NCI-H526 treated with DMSO at 0.1 percent for 48 hours (cell line): ENCODE results near the gene CASP7.
"Not testable (repeated sequence)": the region's sequence is repeated elsewhere in the genome, so short reads cannot be mapped to it uniquely, and the experiment has no call there.

Experiments used
- DNase-seq: peaks from one replicate; lab custom pipeline; 2025; lab: John Stamatoyannopoulos, UW

The CASP7 gene

GRCh38 chr10:113754125-113754524 is 74.4 kb downstream of the CASP7 start:
- no peak for DNase-seq

DNA sequence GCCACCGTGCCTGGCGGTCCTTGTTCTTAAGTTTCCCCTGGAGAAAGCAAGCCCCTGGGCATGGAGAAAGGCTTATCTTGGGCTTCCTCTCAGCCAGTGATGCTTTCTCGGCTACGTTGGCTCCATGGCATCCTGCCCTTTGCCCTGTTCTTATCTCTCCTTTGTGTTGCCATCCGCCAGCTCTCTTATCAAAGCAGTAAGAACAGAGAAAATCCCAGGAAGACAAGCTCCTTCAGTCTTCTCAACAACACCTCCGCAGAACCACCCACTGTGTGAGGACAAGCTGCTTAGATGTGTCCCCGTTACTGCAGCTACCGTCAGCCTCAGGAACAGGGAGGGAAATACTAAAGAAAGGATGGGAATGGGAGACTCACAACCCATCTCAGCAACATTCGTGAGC is 75.1 kb downstream of the CASP7 start:
- no peak for DNase-seq

DNA sequence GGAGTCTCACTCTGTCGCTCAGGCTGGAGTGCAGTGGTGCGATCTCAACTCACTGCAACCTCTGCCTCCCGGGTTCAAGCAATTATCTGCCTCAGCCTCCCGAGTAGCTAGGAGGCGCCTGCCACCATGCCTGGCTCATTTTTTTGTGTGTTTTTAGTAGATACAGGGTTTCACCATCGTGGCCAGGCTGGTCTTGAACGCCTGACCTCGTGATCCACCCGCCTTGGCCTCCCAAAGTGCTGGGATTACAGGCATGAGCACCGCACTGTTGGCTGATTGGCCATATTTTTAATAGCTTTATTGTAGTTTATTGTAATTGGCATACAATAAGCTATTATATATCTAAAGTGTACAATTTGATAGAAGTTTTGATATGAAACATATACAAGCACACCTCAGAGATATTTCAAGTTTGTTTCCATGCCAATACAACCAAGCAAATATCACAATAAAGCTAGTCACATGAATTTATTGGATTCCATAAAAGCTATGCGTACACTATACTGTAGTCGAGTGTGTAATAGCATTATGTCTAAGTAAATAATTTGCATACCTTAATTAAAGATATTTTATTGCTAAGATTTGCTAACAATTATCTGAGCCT is 77.3 kb downstream of the CASP7 start:
- DNase-seq = no peak

GRCh38 chr10:113762083-113762482 is 82.4 kb downstream of the CASP7 start:
- DNase-seq = no peak

GRCh38 chr10:113764582-113764981 is 84.9 kb downstream of the CASP7 start:
- no peak for DNase-seq

- DNase-seq = peak; percentile 12
Observed at GRCh38 chr10:113765910-113766309, 86.2 kb downstream of the CASP7 start.

DNA sequence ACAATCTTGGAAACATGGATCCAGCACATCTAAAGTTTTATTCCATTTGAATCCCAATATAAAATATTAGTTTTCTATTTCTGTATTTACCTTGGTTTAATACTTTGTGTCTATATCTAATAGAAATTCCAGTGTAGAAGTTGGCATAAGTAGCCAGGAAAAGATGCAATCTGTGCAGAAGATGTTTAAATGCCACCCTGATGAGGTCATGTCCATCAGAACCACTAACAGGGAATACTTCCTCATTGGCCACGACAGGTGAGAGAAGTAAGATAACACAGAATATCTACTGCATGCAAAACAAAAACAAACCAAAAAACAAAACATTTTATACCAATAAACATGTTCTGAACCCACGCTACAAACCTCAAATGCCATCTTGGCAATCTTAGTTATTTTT is 87.5 kb downstream of the CASP7 start:
- no peak for DNase-seq

GRCh38 chr10:113770346-113770745 is 90.6 kb downstream of the CASP7 start:
- no peak for DNase-seq

DNA sequence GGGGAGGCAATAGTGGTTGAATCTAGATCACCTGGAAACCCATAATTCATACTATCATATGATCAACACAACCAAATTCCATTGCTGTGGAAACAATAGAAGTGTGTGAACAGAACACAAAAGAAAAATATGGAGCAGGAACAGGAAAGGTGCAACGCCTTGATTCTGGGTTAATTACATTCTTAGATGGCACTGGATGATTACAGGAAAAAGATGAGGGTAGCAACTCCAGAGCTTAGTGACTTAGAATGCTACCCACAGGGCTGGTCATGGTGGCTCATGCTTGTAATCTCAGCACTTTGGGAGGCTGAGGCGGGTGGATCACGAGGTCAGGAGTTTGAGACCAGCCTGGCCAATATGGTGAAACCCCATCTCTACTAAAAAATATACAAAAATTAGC is 91.4 kb downstream of the CASP7 start:
- not testable (repeated sequence) for DNase-seq

DNA sequence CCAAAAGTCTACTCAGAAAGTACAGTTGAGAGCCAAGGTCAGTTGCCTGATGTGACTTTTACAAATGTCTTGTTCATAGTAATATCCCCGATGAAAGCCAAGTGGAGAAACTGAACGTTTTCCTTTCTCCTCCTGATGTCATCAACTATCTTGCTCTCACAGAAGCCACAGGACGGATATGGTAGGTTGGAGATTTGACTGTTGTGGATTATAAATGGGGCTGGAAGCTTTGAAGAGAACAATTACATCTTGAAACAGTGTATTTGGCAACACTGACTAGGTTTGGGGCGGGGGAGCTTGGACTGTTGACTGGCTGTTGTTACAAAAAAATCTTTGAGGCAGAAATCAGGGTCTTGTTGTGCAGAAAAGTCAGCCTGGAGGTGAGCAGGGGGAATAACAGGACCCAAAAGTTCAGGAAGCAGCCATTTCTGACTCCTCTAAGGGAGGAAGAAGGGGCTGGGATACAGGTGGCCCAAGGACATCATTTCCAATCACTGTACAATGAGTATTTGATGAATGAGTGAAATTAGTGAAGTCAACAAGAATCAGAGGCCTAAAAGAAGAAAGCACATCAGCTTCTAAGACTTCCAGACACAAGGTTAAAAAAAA is 96.1 kb downstream of the CASP7 start:
- DNase-seq = no peak

DNA sequence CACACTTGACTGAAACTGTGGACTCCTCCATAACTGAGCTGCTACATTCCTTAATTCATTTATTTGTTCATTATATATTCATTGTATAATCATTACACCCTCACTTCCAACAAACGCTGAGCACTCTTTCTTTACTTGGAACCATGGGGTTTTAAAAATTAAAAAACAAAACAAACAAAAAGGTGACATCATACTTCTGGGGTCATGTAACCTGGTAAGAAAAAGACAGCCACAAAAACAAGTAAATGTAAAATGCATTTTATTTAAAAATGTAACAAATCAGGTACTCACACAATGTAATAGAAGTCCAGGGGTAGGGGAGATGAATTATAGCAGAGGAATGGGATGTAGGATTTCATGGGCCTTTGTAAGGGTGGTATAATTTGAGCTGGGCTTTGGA is 96.8 kb downstream of the CASP7 start:
- no peak for DNase-seq
